NCI-H146 treated with DMSO at 0.1 percent for 48 hours (cell line): ENCODE measurements around the gene AZI2.

Experiments
- DNase-seq: peaks from one replicate; lab custom pipeline; 2025; ENCODE audit not compliant: unreplicated experiment; lab: John Stamatoyannopoulos, UW

The AZI2 gene

DNA sequence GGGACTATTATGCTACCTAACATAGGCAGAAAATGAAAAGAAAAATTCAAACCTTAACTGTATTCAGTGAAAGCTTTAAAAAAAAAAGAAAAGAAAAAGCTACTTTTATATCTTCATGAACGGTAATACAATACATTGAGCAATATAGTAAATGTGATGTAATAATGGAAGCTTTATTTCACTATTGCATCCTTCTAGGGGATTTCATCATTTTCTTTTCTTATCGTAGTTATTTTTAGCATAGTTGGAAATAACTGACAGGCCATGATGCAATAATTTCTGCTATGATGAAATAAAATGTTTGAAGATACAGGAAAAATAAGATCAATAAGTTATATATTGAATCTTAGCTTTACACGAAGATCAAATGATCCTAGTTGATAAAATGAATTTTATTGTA lies 40.4 kb downstream of the AZI2 start:
- DNase-seq: no peak

DNA sequence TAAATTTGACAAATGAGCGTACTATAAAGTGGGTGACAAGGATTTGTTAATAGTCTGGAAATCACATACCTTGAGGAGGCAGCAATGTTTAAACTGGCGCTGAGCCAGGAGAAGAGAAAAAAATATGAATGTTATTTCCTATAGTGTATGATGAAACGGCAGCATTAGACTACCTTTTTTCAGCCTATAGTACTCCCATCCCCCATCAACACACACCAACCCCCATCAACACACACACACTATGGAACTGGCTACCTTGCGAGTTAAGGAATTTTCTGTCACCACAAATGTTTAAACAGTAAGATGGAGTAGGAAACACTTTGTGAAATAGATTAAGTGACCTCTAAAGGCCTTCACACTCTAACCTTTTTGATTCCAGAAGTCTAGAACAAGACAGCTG lies 46.9 kb downstream of the AZI2 start:
- DNase-seq: no peak

DNA sequence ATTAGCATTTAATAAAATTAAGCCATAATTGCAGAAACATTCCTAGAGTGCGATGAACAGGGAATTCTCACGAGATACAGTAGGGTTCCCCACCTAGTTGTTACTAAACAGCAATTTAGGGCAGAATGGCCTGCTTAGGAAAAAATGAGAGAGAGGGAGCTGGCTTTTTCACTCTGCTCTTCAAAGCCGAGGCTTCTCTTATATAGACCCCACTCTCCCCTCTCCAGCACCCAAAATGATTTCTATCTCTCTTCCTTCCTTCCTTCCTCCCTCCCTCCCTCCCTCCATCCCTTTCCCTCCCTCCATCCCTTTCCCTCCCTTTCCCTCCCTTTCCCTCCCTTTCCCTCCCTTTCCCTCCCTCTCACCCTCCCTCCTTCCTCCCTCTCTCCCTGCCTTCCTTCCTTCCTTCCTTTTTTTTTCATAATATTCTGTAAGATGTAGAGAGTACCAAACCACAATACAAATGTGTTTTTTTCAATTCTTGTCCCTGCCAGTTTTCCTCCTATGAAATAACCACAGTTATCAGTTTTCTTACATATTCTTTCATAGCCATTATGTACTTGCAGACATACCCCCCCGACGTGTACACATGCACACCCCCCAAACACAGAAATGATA lies 48.2 kb downstream of the AZI2 start:
- DNase-seq: no peak

DNA sequence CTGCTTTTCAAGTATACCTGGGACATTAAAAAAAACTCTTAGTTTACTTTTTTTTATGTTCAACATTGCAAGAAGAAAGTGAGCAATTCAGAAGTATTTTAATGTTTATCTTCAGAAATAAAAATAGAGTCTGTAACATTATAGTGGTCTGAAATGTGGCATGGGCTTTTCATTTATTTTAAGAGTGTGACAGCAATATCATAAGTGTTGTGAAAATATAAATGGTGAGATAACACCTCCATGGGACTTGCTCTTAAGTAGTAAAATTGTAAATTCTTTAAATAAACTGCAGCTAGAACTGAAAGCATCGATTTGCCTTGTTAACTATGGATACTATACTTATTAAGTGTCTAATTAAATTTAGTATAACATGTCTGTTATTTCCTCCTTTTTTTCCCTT lies 48.9 kb downstream of the AZI2 start:
- DNase-seq: no peak

DNA sequence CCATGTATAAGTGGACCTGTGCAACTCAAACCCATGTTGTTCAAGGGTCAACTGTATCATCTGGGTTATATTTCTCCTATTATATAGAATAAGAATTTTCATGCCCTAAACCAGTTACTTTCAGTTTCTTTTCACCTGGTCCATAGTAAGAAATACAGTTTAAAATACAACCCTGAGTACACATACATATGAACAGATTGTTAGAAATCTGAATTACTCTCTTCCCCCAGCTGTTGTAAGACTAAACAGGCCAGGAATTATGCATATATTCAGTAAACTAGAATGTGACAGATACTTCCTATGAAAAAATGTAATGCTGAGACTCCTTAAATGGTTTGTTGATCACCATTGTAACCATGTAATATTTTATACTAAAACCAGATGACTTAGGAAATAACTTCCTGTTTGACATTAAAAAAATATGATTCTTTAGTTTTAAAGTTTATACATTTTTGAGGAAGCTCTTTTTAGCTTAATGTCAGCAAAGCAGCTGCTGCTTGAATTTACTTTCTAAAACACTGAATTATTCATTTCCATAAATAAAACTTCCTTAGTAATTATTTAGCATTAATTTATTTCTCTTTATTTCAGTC lies 52.6 kb downstream of the AZI2 start:
- no peak for DNase-seq

DNA sequence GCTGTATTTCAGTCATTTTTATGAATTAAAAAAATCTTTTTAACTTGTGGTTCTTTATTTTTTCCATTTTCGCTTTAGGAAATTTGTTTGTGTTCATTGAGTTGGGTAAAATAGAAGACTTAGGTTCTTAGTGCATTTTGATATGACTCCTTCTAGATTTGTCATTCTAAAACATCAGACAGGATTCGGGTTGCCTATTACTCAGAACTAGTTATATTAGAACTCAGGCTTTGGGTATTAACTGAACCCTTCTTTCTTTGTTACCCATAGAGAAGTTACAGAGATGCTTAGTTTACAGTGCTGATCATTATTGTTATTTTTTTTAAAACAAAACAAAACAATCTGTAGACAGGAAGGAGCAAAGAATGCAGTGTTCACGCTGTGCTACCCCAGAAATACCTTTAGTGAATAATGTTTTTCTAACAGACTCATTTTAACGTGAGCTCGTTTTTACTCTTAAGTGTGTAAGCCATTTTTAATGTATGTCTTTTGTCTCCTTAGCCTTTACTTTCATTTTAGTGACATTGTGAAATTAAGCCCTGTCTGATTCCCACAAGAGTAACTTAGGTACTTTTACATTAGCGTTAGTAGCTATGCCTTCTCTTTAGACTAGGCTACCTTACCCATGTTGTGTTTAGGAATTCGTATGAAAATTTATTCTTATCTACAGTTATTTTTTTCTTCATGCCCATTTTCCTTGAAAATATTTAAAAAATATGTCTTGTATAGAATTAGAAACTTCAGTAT lies 53.8 kb downstream of the AZI2 start:
- no peak for DNase-seq

DNA sequence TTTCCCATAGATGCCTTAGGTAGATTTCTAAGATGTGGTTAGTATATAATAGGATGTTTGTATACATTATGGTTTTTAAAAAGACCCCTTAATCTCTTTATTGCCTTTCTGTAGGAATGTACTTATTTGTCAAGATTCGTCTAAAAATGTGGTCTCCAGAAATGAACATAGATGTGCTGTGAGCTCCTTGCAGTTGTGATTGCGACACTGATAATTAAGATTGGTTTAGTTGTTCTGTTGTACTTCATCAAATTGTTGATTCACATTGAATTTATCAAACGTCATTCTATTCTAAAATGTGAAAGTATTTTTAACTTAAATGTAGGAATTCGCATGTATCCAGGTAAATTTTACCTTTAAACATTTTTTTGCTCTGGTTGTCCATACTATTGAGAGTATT lies 56.0 kb downstream of the AZI2 start:
- DNase-seq: no peak

DNA sequence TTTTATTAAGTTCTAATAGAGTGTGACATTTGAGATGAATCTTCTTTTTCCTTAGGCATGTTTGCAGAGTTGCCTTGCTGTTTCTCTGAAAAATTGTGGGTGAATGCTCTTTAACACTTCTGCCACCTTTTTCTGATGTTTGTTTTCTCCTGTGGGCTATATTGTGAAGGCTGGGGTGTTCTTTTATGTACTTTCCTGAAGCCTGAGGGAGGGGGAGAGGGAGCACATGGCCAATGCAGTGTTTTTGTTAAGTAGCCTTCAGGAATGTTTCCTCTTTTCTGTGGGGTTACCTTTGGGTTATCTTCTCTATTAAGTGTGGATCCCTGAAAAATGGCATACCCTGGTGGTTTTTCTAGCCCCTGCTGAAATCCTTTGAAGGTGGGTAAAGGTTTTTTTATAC lies 57.0 kb downstream of the AZI2 start:
- DNase-seq: no peak

DNA sequence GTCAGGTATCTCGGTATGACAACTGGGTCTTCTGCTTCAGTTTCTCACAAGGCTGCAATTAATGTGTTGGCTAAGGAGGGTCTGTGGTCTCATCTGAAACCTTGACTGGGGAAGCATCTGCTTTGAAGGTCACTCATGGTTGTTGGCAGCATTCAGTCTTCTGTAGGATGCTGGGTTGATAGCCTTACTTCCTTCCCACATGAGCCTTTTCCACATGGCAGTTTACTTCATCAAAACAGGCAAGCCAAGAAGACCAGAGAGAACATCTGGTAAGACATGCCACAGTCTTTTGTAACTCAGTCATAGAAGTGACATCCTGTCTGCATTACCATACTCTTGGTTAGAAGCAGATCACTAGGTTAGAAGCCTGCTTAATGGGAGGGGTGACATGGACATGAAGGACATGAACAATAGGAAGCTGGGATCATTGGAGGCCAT lies 57.7 kb downstream of the AZI2 start:
- no peak for DNase-seq

DNA sequence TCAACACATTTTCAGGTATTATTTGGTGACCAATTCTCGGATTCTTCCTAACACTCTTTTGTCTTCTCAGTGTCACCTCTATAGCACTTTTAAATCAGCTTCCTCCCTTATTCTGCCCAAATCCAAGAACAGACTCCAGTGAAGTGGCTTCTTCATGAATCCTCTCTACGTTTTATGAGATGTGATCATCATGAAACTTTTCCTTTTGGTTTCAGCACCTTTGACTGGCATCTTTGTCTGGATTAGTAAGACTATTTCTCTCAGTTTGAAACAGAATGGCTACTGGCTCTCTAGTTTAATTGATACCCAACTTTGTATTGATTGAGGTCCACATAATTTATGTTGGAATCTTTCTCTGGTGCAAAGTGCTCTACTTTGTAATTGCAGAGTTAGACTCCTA lies 61.6 kb downstream of the AZI2 start:
- DNase-seq: no peak

DNA sequence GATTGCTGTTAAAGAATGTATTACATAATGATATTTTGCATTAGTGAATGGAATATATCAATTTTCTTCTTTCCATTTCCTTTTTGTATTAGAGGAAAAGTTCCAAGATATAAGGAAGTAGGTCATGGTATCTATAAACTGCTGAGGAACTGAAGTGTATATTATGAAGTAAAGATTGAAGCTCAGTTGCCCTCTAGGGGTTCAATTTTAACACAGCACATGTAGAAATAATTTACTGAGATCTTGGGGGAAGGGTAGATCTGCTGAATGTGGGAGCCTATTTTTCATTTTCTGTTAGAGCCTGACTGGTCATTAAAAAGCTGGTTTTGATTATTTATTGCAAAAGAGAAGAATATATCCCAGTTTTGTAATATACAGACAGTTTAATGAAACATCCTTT lies 62.0 kb downstream of the AZI2 start:
- no peak for DNase-seq

DNA sequence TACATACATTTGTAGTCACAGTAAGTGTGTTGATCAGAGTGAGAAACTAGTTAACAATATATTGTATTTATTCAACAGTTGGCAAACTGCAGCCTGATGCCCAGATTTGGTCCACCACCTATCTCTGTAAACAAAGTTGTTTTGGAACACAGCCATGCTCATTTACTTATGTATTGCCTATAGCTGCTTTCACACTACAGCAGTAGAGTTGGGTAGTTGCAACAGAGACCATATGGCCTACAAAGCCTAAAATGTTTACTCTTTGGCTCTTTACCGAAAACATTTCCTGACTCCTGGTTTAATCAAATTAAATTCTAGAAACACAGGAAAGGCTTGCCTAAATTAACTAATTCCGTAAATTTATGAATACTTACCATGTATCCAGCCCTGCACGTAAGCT lies 67.8 kb downstream of the AZI2 start:
- DNase-seq: no peak

DNA sequence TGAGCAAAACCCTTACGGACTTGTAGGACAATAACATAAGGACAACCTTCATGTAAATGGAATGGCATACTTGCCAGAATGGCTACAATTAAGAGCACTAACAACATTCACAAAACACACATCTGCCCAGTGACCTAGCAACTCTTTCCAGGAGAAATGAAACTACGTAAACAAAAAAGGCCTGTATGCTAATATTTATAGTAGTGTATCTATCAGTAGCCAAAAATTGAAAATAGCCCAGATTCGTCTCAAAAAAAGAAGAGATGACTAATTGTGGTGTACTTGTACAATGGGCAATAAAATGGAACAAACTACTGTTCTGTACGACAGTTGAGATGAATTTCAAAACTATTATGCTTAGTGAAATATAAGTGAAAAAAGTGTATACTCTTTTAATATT lies 68.9 kb downstream of the AZI2 start:
- no peak for DNase-seq

DNA sequence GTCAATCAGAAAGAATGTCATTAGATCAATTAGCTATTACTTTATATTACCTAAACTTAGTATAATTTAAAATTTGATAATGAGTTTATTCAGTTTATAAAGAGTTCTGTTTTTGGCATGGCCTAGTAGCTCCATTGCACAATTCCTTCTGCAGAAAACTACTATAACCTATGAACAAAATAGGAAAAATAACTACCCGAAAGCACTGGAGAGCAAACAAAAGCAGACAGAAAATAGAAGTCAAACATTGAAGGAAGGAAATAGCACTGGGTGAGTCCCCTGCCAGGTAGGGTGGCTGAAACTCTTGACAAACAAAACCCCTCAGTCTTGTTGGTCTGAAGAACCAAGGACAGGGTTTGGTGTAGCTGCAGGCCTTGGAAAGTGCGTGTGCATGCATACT lies 69.7 kb downstream of the AZI2 start:
- no peak for DNase-seq

DNA sequence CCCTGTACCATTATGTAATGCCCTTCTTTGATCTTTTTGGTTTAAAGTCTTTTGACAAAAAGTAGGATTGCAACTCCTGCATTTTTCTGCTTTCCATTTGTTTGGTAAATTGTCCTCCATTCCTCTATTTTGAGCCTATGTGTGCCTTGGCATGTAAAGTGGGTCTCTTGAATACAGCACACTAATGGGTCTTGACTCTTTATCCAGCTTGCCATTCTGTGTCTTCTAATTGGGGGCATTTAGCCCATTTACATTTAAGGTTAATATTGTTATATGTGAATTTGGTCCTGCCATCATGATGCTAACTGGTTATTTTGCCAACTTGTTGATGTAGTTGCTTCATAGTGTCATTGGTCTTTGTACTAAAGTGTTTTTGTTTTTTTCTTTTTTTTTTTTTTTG lies 74.8 kb downstream of the AZI2 start:
- DNase-seq: no peak
